SKM-1 treated with dmso at 0.1 percent for 144 hours (cell line): Measurements from ENCODE around the gene UCHL5.
"Not testable (repeated sequence)": the region's sequence is repeated elsewhere in the genome, so short reads cannot be mapped to it uniquely, and the experiment has no call there.

ENCODE experiments used
- DNase-seq: peaks from one replicate; lab custom pipeline; 2025; ENCODE audit not compliant: unreplicated experiment; lab: John Stamatoyannopoulos, UW

UCHL5 gene

DNA sequence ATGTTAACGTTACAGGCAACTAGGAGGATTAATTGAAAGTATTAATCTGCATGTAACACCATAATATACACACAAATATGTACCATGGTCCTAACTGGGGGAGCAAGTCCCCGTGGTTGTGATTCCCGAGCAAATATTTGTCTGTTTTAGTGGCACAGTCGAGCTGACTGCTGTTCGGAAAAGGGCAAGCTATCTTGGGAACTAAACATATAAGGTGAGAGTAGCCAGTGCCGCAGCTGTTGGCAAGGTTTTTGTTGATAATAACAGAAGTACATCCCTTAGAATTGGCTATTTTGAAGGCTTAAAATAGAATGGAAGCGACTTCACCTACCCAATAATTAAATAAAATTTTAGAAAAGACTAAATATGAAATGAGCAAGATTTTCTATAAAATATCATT lies 45.5 kb downstream of the UCHL5 start:
- DNase-seq = no peak

DNA sequence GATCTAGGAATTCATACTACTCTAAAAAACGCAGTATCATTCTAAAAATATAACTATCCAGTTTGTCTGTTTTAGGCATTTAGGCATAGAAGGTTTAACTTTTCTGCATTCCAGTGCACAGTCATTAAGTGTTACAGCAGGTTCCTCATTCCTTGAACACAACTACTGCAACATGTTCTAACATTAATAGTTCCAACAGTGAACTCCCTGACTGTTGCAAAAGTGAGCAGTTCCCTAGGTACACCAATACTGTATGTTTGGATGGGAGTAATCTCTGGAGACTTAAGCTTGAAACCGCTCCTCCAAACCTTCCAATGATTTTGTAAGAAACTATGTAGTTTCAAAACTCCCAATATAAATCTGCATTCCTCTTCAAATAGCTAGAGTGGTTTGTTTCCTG lies 46.2 kb downstream of the UCHL5 start:
- peak; percentile 7 for DNase-seq

DNA sequence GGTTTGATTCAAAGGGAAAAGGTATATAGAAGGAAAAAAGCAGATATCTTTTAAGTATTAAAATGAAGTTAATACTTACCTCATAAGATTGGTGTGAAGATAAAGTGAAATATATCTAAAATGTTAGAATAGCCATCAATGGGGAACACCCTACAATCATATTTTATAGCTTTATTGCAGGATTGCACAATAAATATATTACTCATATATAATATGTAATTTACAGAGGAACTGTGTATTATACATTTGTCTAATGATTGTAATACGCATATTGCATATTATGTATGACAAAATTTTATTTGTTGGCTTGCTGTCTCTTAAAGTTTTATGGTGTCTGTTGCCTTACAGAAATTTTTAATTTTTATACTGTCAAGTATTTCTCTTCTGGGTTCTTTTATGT lies 47.8 kb downstream of the UCHL5 start:
- DNase-seq = no peak

DNA sequence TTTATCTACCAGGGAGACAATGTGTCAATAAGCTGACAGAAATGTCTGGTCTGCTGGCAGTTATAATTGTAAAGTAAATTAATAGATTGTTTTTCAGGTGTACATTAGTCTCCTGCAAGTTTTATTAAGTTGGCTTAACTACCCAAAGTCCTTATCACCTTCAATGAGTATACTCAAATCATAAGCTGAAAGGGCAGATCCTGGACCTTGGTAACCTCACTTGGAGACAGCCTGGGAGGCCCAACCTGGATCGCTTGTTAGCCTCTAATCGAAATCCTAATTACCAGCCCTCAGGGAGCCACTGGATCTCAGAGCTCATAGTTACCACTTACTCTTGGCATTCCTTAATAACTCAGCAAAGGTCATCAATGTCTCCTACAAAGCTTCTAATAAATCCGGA lies 49.7 kb downstream of the UCHL5 start:
- no peak for DNase-seq

DNA sequence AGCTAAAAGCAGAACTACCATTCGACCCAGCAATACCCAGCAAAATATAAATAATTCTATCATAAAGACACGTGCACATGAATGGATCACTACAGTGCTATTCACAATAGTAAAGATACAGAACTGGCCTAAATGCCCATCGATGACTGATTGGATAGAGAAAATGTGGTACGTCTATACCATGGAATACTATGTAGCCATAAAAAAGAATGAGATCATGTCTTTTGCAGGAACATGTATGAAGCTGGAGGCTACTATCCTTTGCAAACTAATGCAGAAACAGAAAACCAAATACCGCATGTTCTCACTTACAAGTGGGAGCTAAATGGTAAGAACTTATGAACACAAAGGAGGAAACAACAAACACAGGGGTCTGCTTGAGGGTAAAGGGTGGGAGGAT lies 53.4 kb downstream of the UCHL5 start:
- DNase-seq = no peak

DNA sequence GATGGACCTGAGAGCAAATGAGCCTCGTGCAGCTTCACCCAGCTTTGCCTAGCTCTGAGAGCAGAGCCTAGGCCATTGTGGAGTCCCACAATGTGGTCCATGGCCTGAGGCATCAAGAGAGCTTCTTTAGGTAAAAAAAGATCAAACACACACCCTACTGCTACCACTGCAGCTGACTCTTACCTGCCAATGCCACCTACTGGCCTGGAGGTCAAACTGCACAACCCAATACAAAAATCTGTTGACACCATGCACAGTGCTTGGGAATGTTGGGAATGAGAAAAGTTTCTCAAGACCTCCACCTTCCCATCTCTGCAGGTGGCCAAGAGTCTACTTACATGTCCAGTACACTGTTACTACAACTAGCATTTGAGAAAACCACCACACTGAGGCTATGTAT lies 60.6 kb downstream of the UCHL5 start:
- DNase-seq = no peak

DNA sequence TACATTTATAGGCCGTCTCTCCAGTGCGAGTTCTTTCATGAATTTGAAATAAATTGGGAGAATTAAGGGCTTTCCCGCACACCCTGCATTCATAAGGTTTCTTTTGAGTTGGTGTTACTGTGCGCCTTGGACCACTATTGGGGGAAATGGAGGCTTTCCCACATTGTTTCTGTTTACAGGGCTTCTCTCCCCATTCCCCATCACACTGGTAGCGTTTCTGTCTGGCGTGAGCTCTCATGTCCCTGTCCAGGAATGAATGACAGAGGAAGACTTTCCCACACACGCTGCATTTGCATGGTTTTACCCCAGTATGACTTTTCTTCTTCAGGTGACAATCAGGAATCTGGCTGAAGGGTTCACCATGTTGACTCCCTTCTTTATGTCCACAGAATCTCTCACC lies 65.0 kb downstream of the UCHL5 start:
- DNase-seq = no peak

DNA sequence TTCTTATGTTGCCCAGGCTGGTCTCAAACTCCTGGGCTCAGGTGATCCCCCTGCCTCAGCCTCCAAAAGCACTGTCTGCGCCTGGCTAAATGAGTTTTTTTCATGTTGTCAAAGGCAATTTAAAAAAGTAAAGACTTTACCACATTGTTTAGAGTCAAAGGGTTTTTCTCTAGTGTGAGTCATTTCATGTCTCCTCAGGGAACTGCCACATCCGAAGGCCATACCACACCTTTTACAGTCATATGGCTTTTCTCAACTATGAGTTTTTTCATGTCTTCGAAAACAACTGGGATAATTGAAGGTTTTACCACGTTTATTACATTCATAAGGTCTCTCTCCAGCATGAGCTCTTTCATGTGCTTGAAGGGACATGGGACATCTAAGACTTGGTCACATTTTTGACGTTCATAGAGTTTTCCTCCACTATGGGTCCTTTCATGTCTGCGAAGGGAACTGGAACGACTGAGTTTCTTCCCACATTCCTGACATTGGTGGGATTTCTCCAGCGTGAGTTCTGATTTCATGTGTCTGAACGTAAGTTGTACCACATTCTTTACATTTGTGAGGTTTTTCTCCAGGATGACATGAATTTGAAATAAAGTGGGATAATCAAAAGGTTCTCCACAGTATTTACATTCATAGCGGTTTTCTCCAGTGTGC lies 65.6 kb downstream of the UCHL5 start:
- DNase-seq = no peak

DNA sequence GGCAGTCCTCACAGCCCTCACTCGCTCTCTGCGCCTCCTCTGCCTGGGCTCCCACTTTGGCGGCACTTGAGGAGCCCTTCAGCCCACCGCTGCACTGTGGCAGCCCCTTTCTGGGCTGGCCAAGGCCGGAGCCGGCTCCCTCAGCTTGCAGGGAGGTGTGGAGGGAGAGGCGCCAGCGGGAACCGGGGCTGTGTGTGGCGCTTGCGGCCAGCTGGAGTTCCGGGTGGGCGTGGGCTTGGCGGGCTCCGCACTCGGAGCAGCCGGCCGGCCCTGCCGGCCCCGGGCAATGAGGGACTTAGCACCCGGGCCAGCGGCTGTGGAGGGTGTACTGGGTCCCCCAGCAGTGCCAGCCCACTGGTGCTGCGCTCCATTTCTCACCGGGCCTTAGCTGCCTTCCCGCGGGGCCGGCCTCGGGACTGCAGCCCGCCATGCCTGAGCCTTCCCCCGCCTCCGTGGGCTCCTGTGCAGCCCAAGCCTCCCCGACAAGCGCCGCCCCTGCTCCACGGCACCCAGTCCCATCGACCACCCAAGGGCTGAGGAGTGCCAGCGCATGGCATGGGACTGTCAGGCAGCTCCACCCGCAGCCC lies 72.3 kb downstream of the UCHL5 start:
- DNase-seq = not testable (repeated sequence)

DNA sequence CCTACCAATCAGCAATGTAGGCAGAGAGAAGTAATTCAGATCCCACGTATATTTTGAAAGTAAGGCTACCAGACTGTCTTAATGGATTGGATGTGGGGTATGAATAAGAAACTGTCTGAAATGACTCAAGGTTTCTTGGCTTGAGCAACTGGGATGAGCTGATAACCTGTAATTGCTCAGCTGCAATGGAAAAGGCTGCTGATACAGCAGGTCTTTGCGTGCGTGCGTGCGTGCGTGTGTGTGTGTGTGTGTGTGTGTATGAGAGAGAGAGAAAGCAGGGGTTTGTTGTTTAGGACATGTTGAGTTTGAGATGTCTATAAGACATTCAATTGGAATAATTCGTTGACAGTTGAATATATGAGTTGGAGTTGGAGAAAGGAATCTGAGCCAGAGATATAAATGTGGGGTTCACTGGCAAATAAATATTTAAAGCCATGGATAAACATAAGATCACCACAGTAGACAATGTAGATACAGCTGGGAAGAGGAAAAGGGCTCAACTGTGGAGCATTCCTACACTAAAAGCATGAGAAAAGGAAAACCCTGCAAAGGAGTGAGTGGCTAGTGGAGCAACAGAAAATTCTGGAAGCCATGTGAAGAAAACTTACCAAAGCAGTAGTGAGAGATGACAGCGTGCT lies 72.9 kb downstream of the UCHL5 start:
- no peak for DNase-seq

DNA sequence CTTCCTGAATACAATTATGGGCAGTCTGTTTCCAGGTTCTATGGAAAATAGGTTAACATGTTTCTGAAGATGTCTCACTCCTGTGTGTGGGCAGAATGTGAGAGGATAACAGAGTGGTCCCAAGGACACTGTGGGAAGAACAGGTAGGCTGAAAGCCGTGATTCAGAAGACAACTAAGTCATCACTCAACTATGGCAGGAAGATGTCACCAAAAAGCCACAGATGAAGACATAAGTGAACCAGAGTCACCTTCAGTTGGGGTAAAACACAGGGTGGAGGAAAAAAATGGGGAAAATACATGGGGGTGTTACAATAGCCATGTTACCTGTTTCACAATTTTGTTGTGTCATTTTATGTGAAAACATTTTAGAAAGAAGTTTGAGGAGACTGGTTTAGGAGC lies 75.1 kb downstream of the UCHL5 start:
- no peak for DNase-seq

DNA sequence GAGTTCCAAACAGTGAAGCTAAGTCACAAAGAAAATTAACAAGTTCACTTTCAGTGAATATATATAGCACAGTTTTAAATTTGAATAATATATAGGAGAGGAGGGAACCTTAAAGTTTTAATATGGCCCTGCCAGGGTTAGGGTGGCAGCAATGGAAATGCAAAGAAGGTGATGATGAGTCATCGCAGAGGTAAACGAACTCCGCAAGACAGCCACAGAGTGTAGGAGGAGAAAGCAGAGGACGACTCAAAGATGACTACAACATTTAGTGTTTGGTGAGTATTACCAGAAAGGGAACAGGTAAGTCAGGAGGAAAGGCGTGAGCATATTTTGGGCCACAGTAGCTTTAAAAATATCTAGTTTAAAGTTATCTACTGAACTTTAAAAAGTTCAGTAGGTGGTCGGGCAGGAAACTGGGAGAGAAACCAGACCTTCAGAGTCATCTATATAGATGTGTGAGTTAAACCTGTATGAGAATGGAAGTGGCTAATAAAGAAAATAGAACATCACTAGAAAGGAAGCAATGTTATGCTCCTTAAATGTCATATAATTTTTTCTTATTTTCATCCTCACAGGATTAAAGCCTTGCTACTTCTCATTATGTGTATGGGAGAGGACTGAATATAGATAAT lies 75.7 kb downstream of the UCHL5 start:
- DNase-seq = no peak

DNA sequence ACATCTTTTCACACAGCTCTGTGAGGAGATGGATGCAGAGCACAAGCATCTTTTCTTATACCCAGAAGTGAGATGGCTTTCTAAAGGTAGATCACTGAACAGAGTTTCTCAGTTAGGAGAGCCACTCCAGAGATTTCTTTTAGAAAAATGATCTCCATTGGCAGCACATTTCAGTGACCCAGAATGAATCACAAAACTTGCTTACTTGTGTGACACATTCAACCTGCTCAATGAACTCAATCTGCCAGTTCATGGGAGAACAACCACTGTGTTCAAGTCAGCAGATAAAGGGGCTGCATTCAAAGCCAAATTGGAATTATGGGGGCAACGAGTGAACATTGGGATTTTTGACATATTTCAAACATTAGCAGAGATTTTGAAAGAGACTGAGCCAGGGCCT lies 78.3 kb downstream of the UCHL5 start:
- no peak for DNase-seq

DNA sequence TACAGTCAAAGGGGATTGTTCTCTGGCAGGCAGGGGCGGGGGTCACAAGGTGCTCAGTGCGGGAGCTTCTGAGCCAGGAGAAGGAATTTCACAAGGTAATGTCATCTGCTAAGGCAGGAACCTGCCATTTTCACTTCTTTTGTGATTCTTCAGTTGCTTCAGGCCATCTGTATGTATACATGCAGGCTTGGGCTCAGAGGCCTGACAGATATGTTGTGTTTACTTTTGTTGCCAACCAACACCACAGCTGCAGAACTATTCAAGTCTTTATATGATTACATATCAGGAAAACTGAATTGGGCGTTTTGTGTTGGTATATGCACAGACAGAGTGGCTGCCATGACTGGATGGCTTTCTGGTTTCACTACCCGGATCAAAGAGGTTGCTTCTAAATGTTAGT lies 78.8 kb downstream of the UCHL5 start:
- DNase-seq = not testable (repeated sequence)

DNA sequence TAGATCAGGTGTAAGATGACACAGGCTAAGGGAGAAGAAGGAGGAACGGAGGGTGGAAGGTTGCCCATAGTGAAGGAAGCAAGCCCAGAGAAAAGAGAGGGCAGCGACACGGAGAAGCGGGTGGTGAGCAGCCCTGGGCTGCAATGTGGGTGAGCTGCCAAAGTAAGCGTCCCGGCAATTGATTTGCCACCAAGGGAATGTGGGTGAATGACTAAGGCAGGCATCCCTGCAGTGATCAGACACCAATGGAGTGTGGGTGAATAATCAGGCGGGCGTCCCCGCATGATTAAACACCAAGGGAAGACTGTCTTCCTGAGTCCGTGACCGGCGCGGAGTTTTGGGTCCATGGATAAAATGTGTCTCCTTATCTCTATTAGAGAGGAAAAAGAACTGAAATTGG lies 79.6 kb downstream of the UCHL5 start:
- no peak for DNase-seq

DNA sequence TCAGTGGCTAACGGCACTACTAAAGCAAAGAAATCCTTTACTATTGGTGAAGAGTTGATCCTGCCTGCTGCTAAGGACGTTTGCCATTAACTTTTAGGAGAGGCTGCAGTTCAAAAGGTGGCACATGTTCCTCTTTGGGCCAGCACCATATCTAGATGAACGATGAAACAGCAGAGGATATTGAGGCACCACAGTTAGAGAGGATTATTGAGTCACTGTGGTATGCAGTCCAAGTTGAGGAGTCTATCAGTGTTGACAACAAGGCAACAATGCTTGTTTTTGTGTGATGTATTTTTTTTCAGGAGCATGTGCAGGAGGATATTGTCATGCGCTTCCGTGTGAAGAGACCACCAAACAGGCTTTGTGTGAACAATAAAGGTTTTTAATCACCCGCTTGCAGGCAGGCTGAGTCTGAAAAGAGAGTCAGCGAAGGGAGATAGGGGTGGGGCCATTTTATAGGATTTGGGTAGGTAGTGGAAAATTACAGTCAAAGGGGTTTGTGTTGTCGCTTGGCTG lies 80.9 kb downstream of the UCHL5 start:
- DNase-seq = no peak

DNA sequence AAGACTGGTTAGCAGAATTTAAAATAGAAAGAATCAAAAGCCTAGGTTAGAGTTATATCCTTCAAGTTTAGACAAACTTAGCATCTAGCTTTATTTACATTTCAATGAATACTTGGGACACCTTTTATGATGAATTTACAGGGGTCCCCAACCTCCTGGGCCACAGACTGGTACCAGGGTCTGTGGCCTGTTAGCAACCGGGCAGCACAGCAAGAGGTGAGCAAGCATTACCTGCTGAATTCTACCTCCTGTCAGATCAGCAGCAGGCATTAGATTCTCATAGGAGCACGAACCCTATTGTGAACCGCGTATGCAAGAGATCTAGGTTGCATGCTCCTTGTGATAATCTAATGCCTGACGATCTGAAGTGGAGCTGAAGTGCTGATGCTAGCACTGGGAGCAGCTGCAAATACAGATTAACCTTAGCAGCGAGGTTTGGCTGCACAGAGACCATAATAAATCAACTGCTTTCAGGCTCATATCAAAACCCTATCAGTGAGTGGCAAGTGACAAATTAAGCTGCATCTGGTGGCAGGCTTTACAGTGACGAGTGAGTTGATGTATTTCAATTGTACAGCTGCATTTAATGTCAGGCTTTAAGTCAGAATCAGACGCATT lies 82.0 kb downstream of the UCHL5 start:
- DNase-seq = no peak

DNA sequence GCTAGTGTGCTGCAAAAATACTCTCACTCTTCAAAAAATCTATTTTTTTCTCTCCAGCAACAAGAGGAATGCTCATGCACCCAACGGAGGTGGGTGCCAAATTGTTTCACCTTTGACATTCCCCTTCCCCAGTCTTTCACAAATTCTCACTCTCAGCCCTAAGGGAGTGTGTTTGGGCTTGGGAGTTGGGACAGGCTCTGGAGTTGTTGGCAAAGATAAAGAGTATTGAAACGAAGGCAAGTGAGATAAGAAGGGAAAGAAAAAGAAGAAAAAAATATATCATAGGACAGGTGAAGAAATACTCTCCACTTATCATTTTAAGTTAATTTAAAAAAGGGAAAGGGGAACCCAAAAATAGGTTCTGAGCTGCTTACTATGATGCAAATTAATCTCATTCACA lies 82.6 kb downstream of the UCHL5 start:
- no peak for DNase-seq

DNA sequence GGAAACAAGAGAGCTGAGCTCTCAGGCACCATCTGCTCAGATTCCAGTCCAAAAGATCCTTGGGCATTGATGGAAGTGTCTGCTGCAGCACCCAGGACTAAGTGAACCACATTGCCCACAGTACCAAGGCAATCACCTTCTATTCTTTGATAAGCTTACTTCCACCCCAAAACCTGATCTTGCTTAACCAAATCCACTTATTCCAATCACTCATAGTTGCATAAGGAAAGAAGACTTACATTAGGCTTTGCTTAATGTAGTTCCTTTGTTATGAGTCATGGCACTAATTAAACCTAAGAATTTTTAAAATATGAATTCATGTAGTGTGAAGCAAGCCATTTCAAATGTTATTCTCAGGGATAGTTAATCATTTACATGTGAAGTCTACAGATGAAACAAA lies 84.5 kb downstream of the UCHL5 start:
- no peak for DNase-seq

DNA sequence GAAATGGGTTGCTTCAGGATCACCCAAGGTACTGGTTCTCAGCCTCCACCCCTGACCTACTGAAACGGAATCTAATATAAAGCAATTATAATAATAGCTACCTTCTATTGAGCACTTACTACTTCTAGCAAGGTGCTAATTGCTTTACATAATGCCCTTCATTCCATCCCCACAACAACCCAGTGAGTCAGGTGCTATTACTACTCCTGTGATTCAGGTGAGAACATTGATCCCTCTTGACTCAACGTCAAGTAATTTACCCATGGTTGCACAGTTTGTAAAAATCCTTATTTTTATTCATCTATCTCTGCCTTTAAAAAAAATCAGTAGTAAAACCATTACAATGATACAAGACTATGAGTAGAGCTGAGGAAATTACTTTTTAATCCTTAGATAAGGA lies 85.2 kb downstream of the UCHL5 start:
- no peak for DNase-seq

DNA sequence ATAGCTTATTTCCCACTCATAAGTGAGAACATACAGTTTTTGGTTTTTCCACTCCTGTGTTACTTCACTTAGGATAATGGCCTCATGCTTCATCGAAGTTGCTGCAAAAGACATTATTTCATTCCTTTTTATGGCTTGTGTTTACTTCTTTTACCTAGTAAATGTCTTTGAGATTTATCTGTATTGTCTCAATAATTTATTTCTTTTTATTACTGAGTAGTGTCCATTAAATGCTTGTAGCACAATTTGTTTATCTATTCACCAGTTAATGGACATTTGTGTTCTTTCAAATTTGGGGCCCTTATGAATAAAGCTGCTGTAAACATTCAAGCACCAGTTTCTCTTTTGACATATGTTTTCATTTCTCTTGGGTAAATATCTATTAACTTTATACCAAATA lies 86.0 kb downstream of the UCHL5 start:
- no peak for DNase-seq

DNA sequence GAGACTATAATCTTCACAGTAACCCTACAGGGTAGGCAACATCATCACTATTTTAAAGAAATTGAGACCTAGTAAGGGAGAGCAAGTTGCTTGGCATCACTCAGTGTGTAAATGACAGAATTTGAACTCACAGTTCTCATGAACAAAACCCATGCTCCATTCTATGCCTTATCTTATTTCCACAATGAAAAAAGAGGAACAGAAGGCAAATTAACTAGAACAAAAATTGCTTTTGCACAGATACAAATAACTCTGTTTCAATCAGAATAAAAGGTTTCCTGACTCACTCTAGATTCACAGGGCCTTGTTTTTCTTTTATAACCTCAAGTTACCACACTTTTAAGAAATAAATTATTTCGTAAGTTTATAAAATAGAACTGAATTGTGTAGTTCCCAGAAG lies 90.1 kb downstream of the UCHL5 start:
- no peak for DNase-seq
